Uterus (tissue), 2 donors: ENCODE results near the gene DNAL1.

Source experiments
- CTCF ChIP-seq, 4 experiments: fragments of 200-600 bp in 2 of 4; fragments of 450-650 bp in 2 of 4; sonication (generic) in 2 of 4; IDR thresholded peaks; one replicate each; pipeline ENCODE4 v1.5.1; 2016 to 2019; ENCODE audit warnings: antibody characterized with exemption in 4 of 4, mild to moderate bottlenecking in 2 of 4, moderate library complexity in 1 of 4
- POLR2A ChIP-seq, 2 donors: fragments of 450-650 bp; IDR thresholded peaks; one replicate each; pipeline ENCODE4 v1.6.1; 2016; ENCODE audit warnings: antibody characterized with exemption in 2 of 2, mild to moderate bottlenecking in 1 of 2, moderate library complexity in 1 of 2

GRCh38 chr14:73712071-73712506 lies 67.3 kb downstream of the DNAL1 start:
- TF ChIP-seq CTCF (IDR thresholded peaks at IDR 0.05) (no peak), POLR2A (IDR thresholded peaks at IDR 0.05) (no peak)
